ENCODE measurements around the gene CD83.

CD83 gene

GRCh38 chr6:14113976-14114375 lies 3.6 kb upstream of the CD83 start:
- no peak for TF ChIP-seq CTCF (IDR thresholded peaks at IDR 0.05; ENCODE audit: insufficient read depth, missing control alignments)
- DNase-seq (ENCODE audit: insufficient read length, low spot score) (no peak), FAIRE-seq (no peak)

GRCh38 chr6:14118091-14118439 lies 493 bp downstream of the CD83 start:
- no peak for TF ChIP-seq CTCF (IDR thresholded peaks at IDR 0.05; ENCODE audit: insufficient read depth, missing control alignments)
- no peak for DNase-seq (ENCODE audit: insufficient read length, low spot score)
- FAIRE-seq = no peak

- no peak for FAIRE-seq
- no peak for DNase-seq (ENCODE audit: insufficient read length, low spot score)
- no peak for TF ChIP-seq CTCF (IDR thresholded peaks at IDR 0.05; ENCODE audit: insufficient read depth, missing control alignments)
Measured at GRCh38 chr6:14118446-14118845, 874 bp downstream of the CD83 start.

- no peak for TF ChIP-seq CTCF (IDR thresholded peaks at IDR 0.05; ENCODE audit: insufficient read depth, missing control alignments)
- FAIRE-seq (no peak), DNase-seq (ENCODE audit: insufficient read length, low spot score) (no peak)
Measured at GRCh38 chr6:14119784-14120183, 2.2 kb downstream of the CD83 start.

GRCh38 chr6:14120546-14120945 lies 3.0 kb downstream of the CD83 start:
- FAIRE-seq = no peak
- TF ChIP-seq CTCF (IDR thresholded peaks at IDR 0.05; ENCODE audit: insufficient read depth, missing control alignments) = no peak
- DNase-seq (ENCODE audit: insufficient read length, low spot score) = no peak

GRCh38 chr6:14121936-14122344 lies 4.4 kb downstream of the CD83 start:
- FAIRE-seq (no peak), DNase-seq (ENCODE audit: insufficient read length, low spot score) (no peak)
- TF ChIP-seq CTCF (IDR thresholded peaks at IDR 0.05; ENCODE audit: insufficient read depth, missing control alignments) = no peak

GRCh38 chr6:14123386-14124111 lies 6.0 kb downstream of the CD83 start:
- DNase-seq (ENCODE audit: insufficient read length, low spot score) (no peak), FAIRE-seq (no peak)

More at GRCh38 chr6:14123386-14124111, 6.0 kb downstream of the CD83 start:
- no peak for TF ChIP-seq CTCF (IDR thresholded peaks at IDR 0.05; ENCODE audit: insufficient read depth, missing control alignments)

Data from D721Med (cell line).